ENCODE measurements around the gene SLC25A36. TPM values are rescaled to one million over a fixed set of nuclear protein-coding genes. Genes with fewer than 3 reads are reported as not detected.

SLC25A36 gene
- 46.7 to 59.1 TPM (median 58.6 TPM) in 3 replicates for total RNA-seq
- long read RNA-seq, full-length matches to known transcripts: 30 of 86 reads
- long read RNA-seq, partial matches to known transcripts: 30 of 86 reads
- long read RNA-seq, other reads (novel, unspliced or antisense): 26 of 86 reads

- no peak for TF ChIP-seq CTCF (IDR thresholded peaks at IDR 0.05)
- peak within 1 kb of the TSS; percentile 98 for H3K27ac Mint-ChIP-seq (ENCODE audit: unreplicated experiment)
- peaks cover under 1% of the 10 kb centered on the region for H3K9me3 Mint-ChIP-seq (ENCODE audit: low read depth)
- H3K4me3 Mint-ChIP-seq (ENCODE audit: unreplicated experiment): peak within 1 kb of the TSS; percentile 97
- peaks cover under 1% of the 10 kb centered on the region for H3K36me3 Mint-ChIP-seq (ENCODE audit: low read depth)
- peak; percentile 97 for DNase-seq (ENCODE audit: low spot score)
- H3K27me3 Mint-ChIP-seq (ENCODE audit: low read depth): peaks cover under 1% of the 10 kb centered on the region
- peaks cover 38% of the 10 kb centered on the region for H3K4me1 Mint-ChIP-seq (ENCODE audit: low read depth)
Measured at GRCh38 chr3:140941434-140942220, at the start of gene SLC25A36. Gene SLC25A36 (plus strand): TSS chr3:140941836. CDS start chr3:140942055, 219 bp downstream.

- Mint-ChIP-seq H3K9me3 (ENCODE audit: low read depth) (peaks cover 5% of the 10 kb centered on the region), H3K36me3 (ENCODE audit: low read depth) (peaks cover 7% of the 10 kb centered on the region), H3K27me3 (ENCODE audit: low read depth) (peaks cover 45% of the 10 kb centered on the region), H3K4me1 (ENCODE audit: low read depth) (peaks cover 8% of the 10 kb centered on the region), H3K27ac (ENCODE audit: unreplicated experiment) (no peak overlapping the region), H3K4me3 (ENCODE audit: unreplicated experiment) (no peak overlapping the region)
- DNase-seq (ENCODE audit: low spot score): no peak
- TF ChIP-seq CTCF (IDR thresholded peaks at IDR 0.05): no peak
Measured at GRCh38 chr3:140896997-140897396, 44.6 kb upstream of the SLC25A36 start.

- peaks cover 5% of the 10 kb centered on the region for H3K9me3 Mint-ChIP-seq (ENCODE audit: low read depth)
- peaks cover 8% of the 10 kb centered on the region for H3K4me1 Mint-ChIP-seq (ENCODE audit: low read depth)
- peaks cover 29% of the 10 kb centered on the region for H3K27me3 Mint-ChIP-seq (ENCODE audit: low read depth)
- peak overlapping the region; percentile 33 for H3K27ac Mint-ChIP-seq (ENCODE audit: unreplicated experiment)
- H3K36me3 Mint-ChIP-seq (ENCODE audit: low read depth): peaks cover 4% of the 10 kb centered on the region
- TF ChIP-seq CTCF (IDR thresholded peaks at IDR 0.05): peak; percentile 89
- DNase-seq (ENCODE audit: low spot score): no peak
- no peak overlapping the region for H3K4me3 Mint-ChIP-seq (ENCODE audit: unreplicated experiment)
Measured at GRCh38 chr3:140898340-140899180, 43.1 kb upstream of the SLC25A36 start.

GRCh38 chr3:140899363-140899762 lies 42.3 kb upstream of the SLC25A36 start:
- no peak for DNase-seq (ENCODE audit: low spot score)
- no peak for TF ChIP-seq CTCF (IDR thresholded peaks at IDR 0.05)
- Mint-ChIP-seq H3K27ac (ENCODE audit: unreplicated experiment) (no peak overlapping the region), H3K36me3 (ENCODE audit: low read depth) (peaks cover 2% of the 10 kb centered on the region), H3K4me1 (ENCODE audit: low read depth) (peaks cover 8% of the 10 kb centered on the region), H3K4me3 (ENCODE audit: unreplicated experiment) (no peak overlapping the region), H3K9me3 (ENCODE audit: low read depth) (peaks cover 5% of the 10 kb centered on the region), H3K27me3 (ENCODE audit: low read depth) (peaks cover 21% of the 10 kb centered on the region)

GRCh38 chr3:140902791-140903190 lies 38.8 kb upstream of the SLC25A36 start:
- H3K36me3 Mint-ChIP-seq (ENCODE audit: low read depth): no peaks in the 10 kb centered on the region
- H3K27me3 Mint-ChIP-seq (ENCODE audit: low read depth): peaks cover 22% of the 10 kb centered on the region
- DNase-seq (ENCODE audit: low spot score): no peak
- TF ChIP-seq CTCF (IDR thresholded peaks at IDR 0.05): no peak
- H3K4me1 Mint-ChIP-seq (ENCODE audit: low read depth): peaks cover 8% of the 10 kb centered on the region
- H3K9me3 Mint-ChIP-seq (ENCODE audit: low read depth): no peaks in the 10 kb centered on the region
- H3K4me3 Mint-ChIP-seq (ENCODE audit: unreplicated experiment): no peak overlapping the region
- no peak overlapping the region for H3K27ac Mint-ChIP-seq (ENCODE audit: unreplicated experiment)

Data from chondrocyte (in vitro differentiated cells).